SJCRH30 (cell line): ENCODE measurements around the gene KRTAP17-1. TPM values are rescaled to one million over a fixed set of nuclear protein-coding genes. Genes with fewer than 3 reads are reported as not detected.
A peak's percentile ranks its signal among the peaks of the same experiment; 100 is the strongest.

Source experiments
- DNase-seq, 2 experiments: peaks; one replicate each; pipeline ENCODE4 v3.0.0-alpha.2; 2015 to 2020
- H3K27ac ChIP-seq: fragments of 250-450 bp; sonication (Bioruptor Pico); 2 replicates; pipeline ENCODE4 v1.5.1; 2020; ENCODE audit warnings: mild to moderate bottlenecking, moderate library complexity
- H3K27me3 ChIP-seq: fragments of 250-450 bp; sonication (Bioruptor Pico); 2 replicates; pipeline ENCODE4 v1.5.1; 2020; ENCODE audit warnings: mild to moderate bottlenecking, moderate library complexity
- H3K36me3 ChIP-seq: fragments of 250-450 bp; sonication (Bioruptor Pico); 2 replicates; pipeline ENCODE4 v1.5.1; 2020; ENCODE audit warnings: mild to moderate bottlenecking, moderate library complexity
- H3K4me1 ChIP-seq: fragments of 250-450 bp; sonication (Bioruptor Pico); 2 replicates; pipeline ENCODE4 v1.5.1; 2020; ENCODE audit warnings: mild to moderate bottlenecking, moderate library complexity
- H3K4me3 ChIP-seq: fragments of 250-450 bp; sonication (Bioruptor Pico); 2 replicates; pipeline ENCODE4 v1.5.1; 2020; ENCODE audit warnings: mild to moderate bottlenecking, moderate library complexity
- H3K9me3 ChIP-seq: fragments of 250-450 bp; sonication (Bioruptor Pico); replicated peaks from 2 replicates; pipeline ENCODE4 v1.5.1; 2020; ENCODE audit warnings: mild to moderate bottlenecking, moderate library complexity
- total RNA-seq: library from RNA; depleted of rRNA; stranded (reverse); fragments of >200 nt; shearing (Covaris generic); gene quantifications from 2 replicates; pipeline ENCODE4 v1.2.3, GENCODE V29; 2014

The KRTAP17-1 gene
- total RNA-seq, 1 experiment from 2014 or later = not detected

- H3K4me1 ChIP-seq = no peaks in the 10 kb centered on the region
- H3K27ac ChIP-seq = no peak overlapping the region
- no peaks in the 10 kb centered on the region for H3K36me3 ChIP-seq
- H3K9me3 ChIP-seq = 0 out of 2 replicates have a peak, but pooled peaks cover 3% of the 10 kb centered on the region
- no peak overlapping the region for H3K4me3 ChIP-seq
- no peaks in the 10 kb centered on the region for H3K27me3 ChIP-seq
- DNase-seq = no peak
Observed at GRCh38 chr17:41325126-41325525, 9.6 kb upstream of the KRTAP17-1 start.

- Histone ChIP-seq H3K9me3 (0 out of 2 replicates have a peak, but pooled peaks cover 3% of the 10 kb centered on the region), H3K27ac (no peak overlapping the region), H3K4me3 (no peak overlapping the region), H3K27me3 (no peaks in the 10 kb centered on the region), H3K4me1 (no peaks in the 10 kb centered on the region), H3K36me3 (no peaks in the 10 kb centered on the region)
- DNase-seq = no peak
Observed at GRCh38 chr17:41324180-41325075, 8.9 kb upstream of the KRTAP17-1 start.

GRCh38 chr17:41322903-41323895, 7.7 kb upstream of the KRTAP17-1 start:
- no peak for DNase-seq
- Histone ChIP-seq H3K27me3 (no peaks in the 10 kb centered on the region), H3K4me1 (no peaks in the 10 kb centered on the region), H3K9me3 (0 out of 2 replicates have a peak, but pooled peaks cover 3% of the 10 kb centered on the region), H3K4me3 (no peak overlapping the region), H3K27ac (no peak overlapping the region), H3K36me3 (no peaks in the 10 kb centered on the region)

GRCh38 chr17:41322094-41322902, 6.8 kb upstream of the KRTAP17-1 start:
- H3K4me1 ChIP-seq = no peaks in the 10 kb centered on the region
- no peaks in the 10 kb centered on the region for H3K36me3 ChIP-seq
- H3K27ac ChIP-seq = no peak overlapping the region
- H3K9me3 ChIP-seq = 0 out of 2 replicates have a peak, but pooled peaks cover 3% of the 10 kb centered on the region
- no peak overlapping the region for H3K4me3 ChIP-seq
- peak in 1 of 2 experiments; percentile 54 for DNase-seq
- H3K27me3 ChIP-seq = no peaks in the 10 kb centered on the region

- Histone ChIP-seq H3K4me1 (no peaks in the 10 kb centered on the region), H3K4me3 (no peak overlapping the region), H3K36me3 (no peaks in the 10 kb centered on the region), H3K9me3 (0 out of 2 replicates have a peak, but pooled peaks cover 3% of the 10 kb centered on the region), H3K27me3 (no peaks in the 10 kb centered on the region), H3K27ac (no peak overlapping the region)
- DNase-seq = no peak
Observed at GRCh38 chr17:41318231-41318630, 2.7 kb upstream of the KRTAP17-1 start.

GRCh38 chr17:41315814-41316445, 420 bp upstream of the KRTAP17-1 start:
- no peaks in the 10 kb centered on the region for H3K27me3 ChIP-seq
- H3K36me3 ChIP-seq = no peaks in the 10 kb centered on the region
- DNase-seq = no peak
- 0 out of 2 replicates have a peak, but pooled peaks cover 1% of the 10 kb centered on the region for H3K9me3 ChIP-seq
- H3K27ac ChIP-seq = no peak overlapping the region
- H3K4me3 ChIP-seq = no peak overlapping the region
- no peaks in the 10 kb centered on the region for H3K4me1 ChIP-seq

GRCh38 chr17:41311111-41311510, 4.4 kb downstream of the KRTAP17-1 start:
- Histone ChIP-seq H3K4me3 (no peak overlapping the region), H3K9me3 (no peaks in the 10 kb centered on the region), H3K27me3 (no peaks in the 10 kb centered on the region), H3K4me1 (peaks cover 17% of the 10 kb centered on the region), H3K36me3 (no peaks in the 10 kb centered on the region), H3K27ac (no peak overlapping the region)
- DNase-seq = no peak

- peak in 1 of 2 experiments; percentile 20 for DNase-seq
- Histone ChIP-seq H3K27ac (peak within 1 kb of the TSS; percentile 14; the same call in 1 of the 2 replicates), H3K4me3 (no peak within 1 kb of the TSS)
Observed at GRCh38 chr17:41308918-41309359, 6.6 kb downstream of the KRTAP17-1 start, which contains the start of gene KRTAP16-1. KRTAP16-1 (minus strand) TSS chr17:41309309; CDS start chr17:41309253, 56 bp downstream.

GRCh38 chr17:41308251-41308917, 7.1 kb downstream of the KRTAP17-1 start:
- peak overlapping the region; percentile 14; the same call in 1 of the 2 replicates for H3K27ac ChIP-seq
- DNase-seq = peak; percentile 33 to 47
- H3K27me3 ChIP-seq = no peaks in the 10 kb centered on the region
- H3K4me1 ChIP-seq = peaks cover 17% of the 10 kb centered on the region
- H3K9me3 ChIP-seq = no peaks in the 10 kb centered on the region
- H3K4me3 ChIP-seq = no peak overlapping the region
- H3K36me3 ChIP-seq = no peaks in the 10 kb centered on the region

More at GRCh38 chr17:41308918-41309359, 6.6 kb downstream of the KRTAP17-1 start, which contains the start of gene KRTAP16-1:
- Histone ChIP-seq H3K4me1 (peaks cover 17% of the 10 kb centered on the region), H3K27me3 (no peaks in the 10 kb centered on the region), H3K9me3 (no peaks in the 10 kb centered on the region), H3K36me3 (no peaks in the 10 kb centered on the region)

GRCh38 chr17:41307647-41308046, 7.9 kb downstream of the KRTAP17-1 start:
- Histone ChIP-seq H3K4me1 (peaks cover 17% of the 10 kb centered on the region), H3K36me3 (no peaks in the 10 kb centered on the region), H3K4me3 (no peak overlapping the region), H3K27ac (no peak overlapping the region), H3K27me3 (no peaks in the 10 kb centered on the region), H3K9me3 (no peaks in the 10 kb centered on the region)
- no peak for DNase-seq

- no peaks in the 10 kb centered on the region for H3K9me3 ChIP-seq
- DNase-seq = no peak
- peaks cover 15% of the 10 kb centered on the region for H3K4me1 ChIP-seq
- no peaks in the 10 kb centered on the region for H3K36me3 ChIP-seq
- no peak overlapping the region for H3K27ac ChIP-seq
- no peaks in the 10 kb centered on the region for H3K27me3 ChIP-seq
- H3K4me3 ChIP-seq = no peak overlapping the region
Observed at GRCh38 chr17:41304091-41304490, 11.4 kb downstream of the KRTAP17-1 start.

- no peak overlapping the region for H3K27ac ChIP-seq
- H3K27me3 ChIP-seq = no peaks in the 10 kb centered on the region
- no peak overlapping the region for H3K4me3 ChIP-seq
- no peaks in the 10 kb centered on the region for H3K9me3 ChIP-seq
- peaks cover 4% of the 10 kb centered on the region for H3K4me1 ChIP-seq
- DNase-seq = no peak
- no peaks in the 10 kb centered on the region for H3K36me3 ChIP-seq
Observed at GRCh38 chr17:41302981-41303380, 12.5 kb downstream of the KRTAP17-1 start.
